ENCODE data around the gene MACROD2.

GRCh38 chr20:14918976-14919375 is 923.7 kb downstream of the MACROD2 start:
- TF ChIP-seq CTCF (IDR thresholded peaks at IDR 0.05), result no peak
- TF ChIP-seq POLR2A (IDR thresholded peaks at IDR 0.05), result no peak
